SK-MEL-5 (cell line): Measurements from ENCODE around the gene TEX14. TPM values are rescaled to one million over a fixed set of nuclear protein-coding genes. Genes with fewer than 3 reads are reported as not detected.

Source experiments
- small RNA-seq, 2 experiments: library from RNA; depleted of rRNA; stranded (forward); fragments of <200 nt; gene quantifications; one replicate each; pipeline ENCODE3, GENCODE V24; 2014
- total RNA-seq: library from RNA; depleted of rRNA; stranded (reverse); fragments of >200 nt; shearing (Covaris generic); gene quantifications from 2 replicates; pipeline ENCODE4 v1.2.3, GENCODE V29; 2014; rRNA removed

Gene TEX14
- total RNA-seq, 1 experiment from 2014 or later: 0.55 TPM

Small RNA genes within 50 kb of the gene (small RNA-seq; reads per million reads assigned to genes)
- 0 to 0.02 reads per million in 2 experiments for gene AC011195.1
- 0 to 0.12 reads per million in 2 experiments for gene RF00012
- 0.04 to 7.3 reads per million in 2 experiments for gene RNU1-108P
- 0 to 0.19 reads per million in 2 experiments for gene RNU1-52P
- gene RNU1-85P: 1.4 to 27.0 reads per million in 2 experiments

Other genes starting within 250 kb of the TEX14 start
- gene HSF5, start 203.6 kb downstream of the TEX14 start, total RNA-seq: 0.08 TPM in 1 of 2 replicates, not detected in the other
- 62.3 and 70.7 TPM in 2 replicates for gene MTMR4, start 177.4 kb downstream of the TEX14 start, total RNA-seq
- gene RAD51C, start 557 bp upstream of the TEX14 start, total RNA-seq: 69.6 and 80.3 TPM in 2 replicates
- 3.5 and 4.2 TPM in 2 replicates for gene PPM1E, start 63.8 kb upstream of the TEX14 start, total RNA-seq